GM19438 (cell line): ENCODE measurements around the gene SPSB1.
"Not testable (repeated sequence)": the region's sequence is repeated elsewhere in the genome, so short reads cannot be mapped to it uniquely, and the experiment has no call there.

Source experiments
- ATAC-seq: cut with Tn5 transposase; IDR thresholded peaks from one replicate; pipeline ENCODE4 v1.9.1; 2021; ENCODE audit warnings: low read depth; ENCODE audit not compliant: unreplicated experiment

SPSB1 gene

GRCh38 chr1:9384128-9384527, 91.4 kb downstream of the SPSB1 start:
- ATAC-seq: no peak

GRCh38 chr1:9384751-9385245, 92.1 kb downstream of the SPSB1 start:
- ATAC-seq: no peak

GRCh38 chr1:9385392-9385791, 92.7 kb downstream of the SPSB1 start:
- not testable (repeated sequence) for ATAC-seq

GRCh38 chr1:9385801-9386573, 93.3 kb downstream of the SPSB1 start:
- no peak for ATAC-seq

GRCh38 chr1:9388335-9389180, 95.9 kb downstream of the SPSB1 start:
- no peak for ATAC-seq

GRCh38 chr1:9389968-9390367, 97.3 kb downstream of the SPSB1 start:
- ATAC-seq: no peak

GRCh38 chr1:9391620-9392019, 98.9 kb downstream of the SPSB1 start:
- no peak for ATAC-seq

GRCh38 chr1:9394010-9394409, 101.3 kb downstream of the SPSB1 start:
- no peak for ATAC-seq

- ATAC-seq: no peak
Measured at GRCh38 chr1:9395018-9395417, 102.3 kb downstream of the SPSB1 start.

GRCh38 chr1:9397047-9397446, 104.4 kb downstream of the SPSB1 start:
- no peak for ATAC-seq

- no peak for ATAC-seq
Measured at GRCh38 chr1:9397997-9398526, 105.4 kb downstream of the SPSB1 start.

GRCh38 chr1:9399510-9400424, 107.1 kb downstream of the SPSB1 start:
- no peak for ATAC-seq

GRCh38 chr1:9400425-9401079, 107.9 kb downstream of the SPSB1 start:
- no peak for ATAC-seq

GRCh38 chr1:9401080-9401453, 108.4 kb downstream of the SPSB1 start:
- ATAC-seq: no peak

- no peak for ATAC-seq
Measured at GRCh38 chr1:9402256-9402616, 109.5 kb downstream of the SPSB1 start.

GRCh38 chr1:9402717-9403225, 110.1 kb downstream of the SPSB1 start:
- ATAC-seq: no peak

GRCh38 chr1:9404117-9404914, 111.6 kb downstream of the SPSB1 start:
- no peak for ATAC-seq

GRCh38 chr1:9406111-9406510, 113.4 kb downstream of the SPSB1 start:
- no peak for ATAC-seq

GRCh38 chr1:9410737-9411297, 118.1 kb downstream of the SPSB1 start:
- ATAC-seq: no peak
